NT2/D1 (cell line): ENCODE measurements around the gene RAP1A.

Experiments used
- SUZ12 ChIP-seq: IDR thresholded peaks from 2 replicates; pipeline ENCODE4 v1.6.1; 2011; ENCODE audit not compliant: insufficient read length, insufficient read depth; ENCODE audit errors: extremely low read depth
- YY1 ChIP-seq: IDR thresholded peaks from 2 replicates; pipeline ENCODE4 v1.6.1; 2011; ENCODE audit not compliant: insufficient read length, insufficient read depth

GRCh38 chr1:111665497-111665896 lies 45.9 kb downstream of the RAP1A start:
- TF ChIP-seq SUZ12 (no peak), YY1 (no peak)
